SK-N-MC (cell line): ENCODE measurements around the gene PLXNB3.

Experiments
- EZH2 ChIP-seq: fragments of 200-600 bp; sonication (generic); IDR thresholded peaks from one replicate; pipeline ENCODE4 v1.6.1; 2017; ENCODE audit warnings: antibody characterized with exemption
- FOXP2 ChIP-seq: optimal IDR thresholded peaks from 2 replicates; pipeline ENCODE3; 2011; ENCODE audit warnings: mild to moderate bottlenecking, moderate library complexity; ENCODE audit not compliant: insufficient read depth; ENCODE audit errors: extremely low read length, control extremely low read depth
- POLR2AphosphoS5 ChIP-seq: IDR thresholded peaks from 2 replicates; pipeline ENCODE4 v1.6.1; 2012; ENCODE audit warnings: mild to moderate bottlenecking, low read depth, low read length, borderline replicate concordance

GRCh38 chrX:153733651-153734240 lies 30.3 kb upstream of the PLXNB3 start:
- TF ChIP-seq EZH2, result no peak
- no peak for TF ChIP-seq POLR2AphosphoS5
- TF ChIP-seq FOXP2, result no peak
